ENCODE data around the gene KRTAP6-3.

KRTAP6-3 gene

DNA sequence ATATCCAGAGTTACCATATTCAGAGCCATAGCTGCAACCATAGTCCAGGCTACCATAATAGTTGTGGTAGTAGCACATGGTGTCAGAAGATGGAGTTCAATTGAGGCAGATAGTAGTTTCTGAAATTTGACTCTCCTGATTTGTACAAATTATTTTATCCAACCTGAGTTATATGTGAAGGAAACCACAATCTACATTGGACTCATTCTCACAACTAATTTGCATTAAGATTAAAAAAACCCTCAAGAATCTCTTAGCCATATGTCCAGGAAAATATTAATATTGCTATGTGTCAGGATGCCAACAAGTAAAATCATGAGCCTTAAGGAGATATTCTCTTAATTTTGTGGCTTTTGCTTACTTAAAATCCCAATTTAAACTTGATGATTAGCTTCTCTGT lies 1.9 kb upstream of the KRTAP6-3 start, which contains the start of gene KRTAP22-2:
KRTAP22-2 (minus strand) TSS at position 101 of the 400 bp plus-strand sequence.
- no peaks in the 10 kb centered on the region for H3K9me3 ChIP-seq (ENCODE audit: control insufficient read depth, low read length)
- no peaks in the 10 kb centered on the region for H3K36me3 ChIP-seq (ENCODE audit: control insufficient read depth, insufficient read depth, low read length, severe bottlenecking)
- DNase-seq (ENCODE audit: low read depth): no peak
- H3K4me1 ChIP-seq (ENCODE audit: control insufficient read depth, insufficient read depth, low read length): no peaks in the 10 kb centered on the region
- H3K9ac ChIP-seq (ENCODE audit: low read length): no peak within 1 kb of the TSS
- H3K4me3 ChIP-seq (ENCODE audit: low read length): no peak within 1 kb of the TSS
- no peaks in the 10 kb centered on the region for H3K27me3 ChIP-seq (replicated peaks; ENCODE audit: control insufficient read depth, insufficient read depth, low read length)

DNA sequence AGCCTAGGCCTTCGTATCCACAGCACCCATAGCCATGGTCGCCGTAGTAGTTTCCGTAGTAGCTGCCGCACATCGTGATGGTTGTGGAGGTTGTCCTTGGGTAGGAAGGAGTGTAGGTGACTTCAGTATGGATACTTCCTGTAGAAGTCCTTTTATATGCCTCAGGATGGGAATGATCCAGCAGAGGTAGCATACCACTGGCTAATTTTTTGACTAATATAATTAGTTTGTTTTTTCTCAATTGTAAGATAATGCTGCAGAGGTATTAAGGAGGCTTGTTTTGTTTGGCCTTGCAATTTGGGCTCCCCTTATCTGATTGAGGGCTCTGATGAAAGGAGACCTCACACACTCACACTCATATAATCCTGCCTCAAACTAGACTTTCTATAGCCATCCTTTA lies 6.6 kb downstream of the KRTAP6-3 start, which contains the start of gene KRTAP6-2:
KRTAP6-2 (minus strand) TSS at position 101 of the 400 bp plus-strand sequence; CDS start at position 73, 28 bp downstream.
- H3K27me3 ChIP-seq (replicated peaks; ENCODE audit: control insufficient read depth, insufficient read depth, low read length): no peaks in the 10 kb centered on the region
- no peak for DNase-seq (ENCODE audit: low read depth)
- H3K4me3 ChIP-seq (ENCODE audit: low read length): no peak within 1 kb of the TSS
- no peak within 1 kb of the TSS for H3K9ac ChIP-seq (ENCODE audit: low read length)
- H3K9me3 ChIP-seq (ENCODE audit: control insufficient read depth, low read length): no peaks in the 10 kb centered on the region
- H3K36me3 ChIP-seq (ENCODE audit: control insufficient read depth, insufficient read depth, low read length, severe bottlenecking): no peaks in the 10 kb centered on the region
- no peaks in the 10 kb centered on the region for H3K4me1 ChIP-seq (ENCODE audit: control insufficient read depth, insufficient read depth, low read length)

DNA sequence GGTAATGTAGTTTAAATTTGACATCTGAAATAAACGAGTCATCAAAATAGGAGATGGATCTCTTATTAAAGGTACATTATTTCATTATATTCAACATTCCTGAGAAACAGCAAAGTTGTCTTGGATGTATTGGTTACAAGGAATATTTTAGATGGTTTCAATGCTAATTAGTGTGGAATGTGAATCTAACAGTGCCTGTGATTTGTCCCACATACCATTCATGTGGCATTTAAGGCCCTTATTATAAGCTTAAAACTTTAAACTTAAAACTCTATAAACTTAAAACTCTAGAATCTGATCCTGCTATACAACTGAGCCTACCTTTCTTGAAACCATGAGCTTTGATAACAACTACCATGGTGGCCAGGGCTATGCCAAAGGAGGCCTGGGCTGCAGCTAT lies 8.5 kb downstream of the KRTAP6-3 start, which contains the start of gene KRTAP22-1:
KRTAP22-1 (plus strand) TSS at position 301 of the 400 bp plus-strand sequence.
- Histone ChIP-seq H3K4me1 (ENCODE audit: control insufficient read depth, insufficient read depth, low read length) (no peaks in the 10 kb centered on the region), H3K9me3 (ENCODE audit: control insufficient read depth, low read length) (no peaks in the 10 kb centered on the region), H3K36me3 (ENCODE audit: control insufficient read depth, insufficient read depth, low read length, severe bottlenecking) (no peaks in the 10 kb centered on the region), H3K4me3 (ENCODE audit: low read length) (no peak within 1 kb of the TSS), H3K9ac (ENCODE audit: low read length) (no peak within 1 kb of the TSS), H3K27me3 (replicated peaks; ENCODE audit: control insufficient read depth, insufficient read depth, low read length) (no peaks in the 10 kb centered on the region)
- no peak for DNase-seq (ENCODE audit: low read depth)

DNA sequence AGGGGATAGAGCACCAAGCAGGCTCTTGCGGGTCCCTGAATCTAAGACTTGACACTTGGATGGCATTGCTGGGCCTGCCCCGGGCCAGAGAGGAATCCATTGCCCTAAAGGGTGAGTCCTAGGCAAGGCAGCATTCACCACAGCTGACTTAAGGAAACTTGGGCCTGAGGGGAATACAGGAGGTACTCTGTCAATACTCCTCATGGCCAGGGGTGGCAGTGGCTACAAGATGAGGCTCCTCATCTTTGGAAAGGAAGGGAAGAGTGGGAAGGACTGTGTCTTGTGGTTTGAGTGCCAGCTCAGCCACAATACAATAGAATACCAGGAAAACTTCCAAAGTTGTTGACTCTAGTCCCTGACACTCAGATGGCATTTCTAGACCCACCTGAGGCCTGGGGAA lies 13.7 kb downstream of the KRTAP6-3 start:
- DNase-seq (ENCODE audit: low read depth): no peak
- no peak overlapping the region for H3K9ac ChIP-seq (ENCODE audit: low read length)

DNA sequence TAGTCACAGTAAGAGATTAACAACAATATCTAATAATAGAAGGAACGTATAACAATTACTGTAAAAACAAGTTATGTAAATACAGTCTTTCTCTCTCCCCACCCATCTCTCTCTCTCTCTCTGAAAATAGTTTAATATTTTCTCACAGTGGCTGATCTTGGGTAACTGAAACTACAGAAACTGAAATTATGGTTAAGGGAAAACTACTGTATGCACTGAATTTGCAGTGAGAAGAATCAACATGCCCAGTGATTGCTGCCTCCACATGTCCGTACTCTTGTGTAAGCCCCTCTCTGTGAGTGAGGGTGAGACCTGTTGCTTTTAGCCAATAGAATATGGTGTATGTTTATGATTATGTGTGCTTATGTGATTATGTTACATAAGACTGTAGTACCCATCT lies 19.9 kb downstream of the KRTAP6-3 start:
- no peak for DNase-seq (ENCODE audit: low read depth)
- no peaks in the 10 kb centered on the region for H3K4me1 ChIP-seq (ENCODE audit: control insufficient read depth, insufficient read depth, low read length)
- no peak overlapping the region for H3K4me3 ChIP-seq (ENCODE audit: low read length)
- no peaks in the 10 kb centered on the region for H3K27me3 ChIP-seq (replicated peaks; ENCODE audit: control insufficient read depth, insufficient read depth, low read length)
- H3K9me3 ChIP-seq (ENCODE audit: control insufficient read depth, low read length): no peaks in the 10 kb centered on the region
- H3K9ac ChIP-seq (ENCODE audit: low read length): no peak overlapping the region
- H3K36me3 ChIP-seq (ENCODE audit: control insufficient read depth, insufficient read depth, low read length, severe bottlenecking): no peaks in the 10 kb centered on the region

More for the DNA sequence above, 13.7 kb downstream of the KRTAP6-3 start:
- Histone ChIP-seq H3K4me3 (ENCODE audit: low read length) (no peak overlapping the region), H3K36me3 (ENCODE audit: control insufficient read depth, insufficient read depth, low read length, severe bottlenecking) (no peaks in the 10 kb centered on the region), H3K9me3 (ENCODE audit: control insufficient read depth, low read length) (no peaks in the 10 kb centered on the region), H3K4me1 (ENCODE audit: control insufficient read depth, insufficient read depth, low read length) (no peaks in the 10 kb centered on the region), H3K27me3 (replicated peaks; ENCODE audit: control insufficient read depth, insufficient read depth, low read length) (no peaks in the 10 kb centered on the region)

DNA sequence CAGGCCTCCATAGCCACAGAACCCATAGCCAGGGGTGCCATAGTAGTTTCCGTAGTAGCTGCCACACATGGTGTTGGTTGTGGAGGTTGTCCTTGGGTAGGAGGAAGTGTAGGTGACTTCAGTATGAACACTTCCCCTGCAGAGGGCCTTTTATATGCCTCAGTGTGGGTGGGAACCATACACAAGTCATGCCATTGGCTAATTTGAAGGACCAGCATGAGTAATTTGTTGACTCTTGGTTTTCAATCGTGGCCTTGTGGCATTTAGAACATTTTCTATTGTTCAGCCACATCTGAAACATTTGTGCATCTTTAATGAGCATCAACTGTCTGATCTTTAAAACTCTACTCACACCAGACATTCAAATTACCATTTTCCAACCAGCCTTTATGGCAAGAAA lies 21.6 kb downstream of the KRTAP6-3 start, which contains the start of gene KRTAP6-1:
KRTAP6-1 (minus strand) TSS at position 95 of the 400 bp plus-strand sequence; CDS start at position 69, 26 bp downstream.
- Histone ChIP-seq H3K36me3 (ENCODE audit: control insufficient read depth, insufficient read depth, low read length, severe bottlenecking) (no peaks in the 10 kb centered on the region), H3K27me3 (replicated peaks; ENCODE audit: control insufficient read depth, insufficient read depth, low read length) (no peaks in the 10 kb centered on the region), H3K9me3 (ENCODE audit: control insufficient read depth, low read length) (no peaks in the 10 kb centered on the region), H3K4me1 (ENCODE audit: control insufficient read depth, insufficient read depth, low read length) (no peaks in the 10 kb centered on the region), H3K9ac (ENCODE audit: low read length) (no peak within 1 kb of the TSS), H3K4me3 (ENCODE audit: low read length) (no peak within 1 kb of the TSS)
- no peak for DNase-seq (ENCODE audit: low read depth)

DNA sequence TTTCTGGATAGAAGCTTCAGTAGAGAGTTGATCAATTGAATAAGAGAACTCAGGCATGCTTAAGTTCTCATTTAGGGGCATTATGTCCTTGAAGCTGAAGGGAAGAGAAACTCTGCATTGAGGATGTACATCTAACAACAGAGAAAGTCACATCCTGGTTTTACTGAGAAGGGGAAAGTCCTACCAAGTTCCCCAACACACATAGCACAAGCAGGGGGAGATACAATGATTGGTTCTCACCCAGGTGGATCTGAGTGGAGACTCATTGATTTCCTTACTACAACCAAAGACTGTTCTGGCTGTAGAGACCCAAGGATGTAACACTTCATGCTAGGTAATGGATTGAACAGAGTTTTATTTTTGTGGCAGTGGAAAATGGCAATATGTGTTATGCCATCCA lies 23.0 kb downstream of the KRTAP6-3 start:
- H3K36me3 ChIP-seq (ENCODE audit: control insufficient read depth, insufficient read depth, low read length, severe bottlenecking): no peaks in the 10 kb centered on the region
- no peak overlapping the region for H3K4me3 ChIP-seq (ENCODE audit: low read length)
- H3K9ac ChIP-seq (ENCODE audit: low read length): no peak overlapping the region
- no peaks in the 10 kb centered on the region for H3K9me3 ChIP-seq (ENCODE audit: control insufficient read depth, low read length)
- H3K4me1 ChIP-seq (ENCODE audit: control insufficient read depth, insufficient read depth, low read length): no peaks in the 10 kb centered on the region
- no peaks in the 10 kb centered on the region for H3K27me3 ChIP-seq (replicated peaks; ENCODE audit: control insufficient read depth, insufficient read depth, low read length)
- DNase-seq (ENCODE audit: low read depth): no peak

DNA sequence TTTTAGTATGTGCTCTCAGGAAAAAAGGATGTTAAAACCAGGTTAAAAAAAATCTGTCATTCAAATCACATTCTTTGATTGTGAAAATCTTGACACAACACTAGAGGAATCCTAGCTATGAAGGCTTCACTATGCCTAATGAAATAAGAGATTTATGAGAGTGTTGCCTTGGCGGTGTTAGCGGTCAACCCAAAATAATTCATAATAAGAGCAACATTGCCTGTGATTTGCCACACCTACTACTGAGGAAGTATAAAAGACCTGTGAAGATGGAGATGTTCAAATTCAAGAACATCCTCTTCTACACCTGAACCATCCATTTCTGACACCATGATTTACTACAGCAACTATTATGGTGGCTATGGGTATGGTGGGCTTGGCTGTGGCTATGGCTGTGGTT lies 23.9 kb downstream of the KRTAP6-3 start, which contains the start of gene KRTAP20-1:
KRTAP20-1 (plus strand) TSS at position 301 of the 400 bp plus-strand sequence; CDS start at position 331, 30 bp downstream.
- Histone ChIP-seq H3K4me1 (ENCODE audit: control insufficient read depth, insufficient read depth, low read length) (no peaks in the 10 kb centered on the region), H3K27me3 (replicated peaks; ENCODE audit: control insufficient read depth, insufficient read depth, low read length) (no peaks in the 10 kb centered on the region), H3K36me3 (ENCODE audit: control insufficient read depth, insufficient read depth, low read length, severe bottlenecking) (no peaks in the 10 kb centered on the region), H3K4me3 (ENCODE audit: low read length) (no peak within 1 kb of the TSS), H3K9me3 (ENCODE audit: control insufficient read depth, low read length) (no peaks in the 10 kb centered on the region), H3K9ac (ENCODE audit: low read length) (no peak within 1 kb of the TSS)
- DNase-seq (ENCODE audit: low read depth): no peak

DNA sequence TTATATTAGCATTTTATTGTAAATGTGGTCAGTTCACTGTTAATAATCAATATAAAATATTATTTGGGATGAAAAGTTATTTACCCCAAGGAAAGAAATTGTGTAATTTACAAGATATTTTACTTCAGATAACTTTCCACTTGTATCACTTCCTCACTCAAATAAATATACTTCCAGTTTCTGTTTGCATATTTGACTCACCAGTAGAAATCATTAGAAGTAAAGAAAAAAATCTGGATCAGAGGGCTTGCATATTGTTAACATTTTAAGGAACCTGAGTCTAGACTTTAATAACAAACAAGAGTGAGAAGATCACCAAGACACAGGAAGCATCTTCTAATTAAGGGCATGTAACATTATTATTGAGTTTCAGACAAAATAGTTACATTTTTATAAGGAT lies 27.8 kb downstream of the KRTAP6-3 start:
- Histone ChIP-seq H3K27me3 (replicated peaks; ENCODE audit: control insufficient read depth, insufficient read depth, low read length) (no peaks in the 10 kb centered on the region), H3K4me3 (ENCODE audit: low read length) (no peak overlapping the region), H3K9me3 (ENCODE audit: control insufficient read depth, low read length) (no peaks in the 10 kb centered on the region), H3K4me1 (ENCODE audit: control insufficient read depth, insufficient read depth, low read length) (no peaks in the 10 kb centered on the region), H3K36me3 (ENCODE audit: control insufficient read depth, insufficient read depth, low read length, severe bottlenecking) (no peaks in the 10 kb centered on the region), H3K9ac (ENCODE audit: low read length) (no peak overlapping the region)
- DNase-seq (ENCODE audit: low read depth): no peak

DNA sequence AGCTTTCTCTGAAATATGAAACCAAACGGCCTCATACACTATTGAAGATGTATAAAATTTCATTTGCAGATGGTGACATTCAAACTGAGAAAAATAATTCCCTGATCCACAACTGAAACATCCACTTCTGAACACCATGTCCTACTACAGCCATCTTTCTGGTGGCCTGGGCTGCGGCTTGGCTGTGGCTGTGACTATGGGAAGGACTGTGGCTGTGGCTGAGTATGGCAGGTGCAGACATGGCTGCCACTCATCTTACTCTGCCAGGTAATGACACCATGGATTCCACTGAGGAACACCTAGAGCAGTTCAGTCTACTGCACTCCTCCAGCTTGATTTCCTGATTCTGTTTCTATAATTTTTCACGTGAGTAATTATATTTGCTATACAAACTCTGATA lies 28.3 kb downstream of the KRTAP6-3 start, which contains the start of gene KRTAP20-4:
KRTAP20-4 (plus strand) TSS at position 106 of the 400 bp plus-strand sequence.
- H3K27me3 ChIP-seq (replicated peaks; ENCODE audit: control insufficient read depth, insufficient read depth, low read length): no peaks in the 10 kb centered on the region
- no peaks in the 10 kb centered on the region for H3K9me3 ChIP-seq (ENCODE audit: control insufficient read depth, low read length)
- H3K36me3 ChIP-seq (ENCODE audit: control insufficient read depth, insufficient read depth, low read length, severe bottlenecking): no peaks in the 10 kb centered on the region
- H3K4me1 ChIP-seq (ENCODE audit: control insufficient read depth, insufficient read depth, low read length): peaks cover 3% of the 10 kb centered on the region
- no peak for DNase-seq (ENCODE audit: low read depth)
- no peak within 1 kb of the TSS for H3K9ac ChIP-seq (ENCODE audit: low read length)
- H3K4me3 ChIP-seq (ENCODE audit: low read length): no peak within 1 kb of the TSS

DNA sequence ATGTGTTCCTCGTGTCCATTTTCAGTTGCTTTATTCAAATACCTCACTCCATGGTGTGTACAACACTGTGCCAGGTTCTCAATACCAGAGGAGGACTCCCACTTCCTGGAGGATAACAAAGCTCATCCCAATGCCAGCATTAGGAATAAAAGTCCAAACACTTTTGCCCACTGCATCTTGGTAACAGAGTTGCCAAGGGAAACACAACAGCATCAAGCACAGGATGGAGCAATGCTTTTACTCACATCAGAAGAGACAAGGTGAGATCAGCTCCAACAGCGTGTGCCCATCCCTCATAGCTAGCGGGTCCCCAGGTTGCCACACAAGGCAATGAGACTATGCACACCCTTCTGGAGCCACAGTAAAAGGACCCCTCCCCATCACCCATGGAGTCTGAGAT lies 31.1 kb downstream of the KRTAP6-3 start:
- Histone ChIP-seq H3K4me3 (ENCODE audit: low read length) (no peak overlapping the region), H3K4me1 (ENCODE audit: control insufficient read depth, insufficient read depth, low read length) (peaks cover 5% of the 10 kb centered on the region)

More for the DNA sequence above, 31.1 kb downstream of the KRTAP6-3 start:
- Histone ChIP-seq H3K9me3 (ENCODE audit: control insufficient read depth, low read length) (no peaks in the 10 kb centered on the region), H3K9ac (ENCODE audit: low read length) (no peak overlapping the region), H3K36me3 (ENCODE audit: control insufficient read depth, insufficient read depth, low read length, severe bottlenecking) (no peaks in the 10 kb centered on the region), H3K27me3 (replicated peaks; ENCODE audit: control insufficient read depth, insufficient read depth, low read length) (no peaks in the 10 kb centered on the region)
- DNase-seq (ENCODE audit: low read depth): no peak
